ENCODE results near the gene RPS2. TPM values are rescaled to one million over a fixed set of nuclear protein-coding genes. Genes with fewer than 3 reads are reported as not detected.

The RPS2 gene
- total and polyA plus RNA-seq, 2 experiments from 2014 or later: 1,060 to 1,536 TPM

- H3K9ac ChIP-seq: peak overlapping the region; percentile 91
- peaks cover 17% of the 10 kb centered on the region for H3F3A ChIP-seq (ENCODE audit: insufficient read depth)
- peak; percentile 45 for DNase-seq
- peak overlapping the region; percentile 85 for H3K4me3 ChIP-seq
- no peaks in the 10 kb centered on the region for H3K36me3 ChIP-seq (ENCODE audit: low read depth)
- peak overlapping the region; percentile 93 for H3K27ac ChIP-seq
- H3K9me2 ChIP-seq (ENCODE audit: insufficient read depth): no peaks in the 10 kb centered on the region
- peaks cover 65% of the 10 kb centered on the region for H3K79me2 ChIP-seq (ENCODE audit: insufficient read depth)
- no peak for TF ChIP-seq EZH2phosphoT487 (IDR thresholded peaks at IDR 0.05; ENCODE audit: insufficient read depth, low read depth)
- TF ChIP-seq EZH2 (IDR thresholded peaks at IDR 0.05; ENCODE audit: insufficient read depth, poor library complexity, severe bottlenecking): no peak
- WGBS, 2 experiments (ENCODE audit: low coverage in 1 of 2, low lambda C conversion rate in 2 of 2, missing lambda C conversion rate in 2 of 2): 1% methylated on average over 14 to 49 of the region's 55 CpGs
- in situ Hi-C loops (cut with MboI): no loop called here
- H3K4me2 ChIP-seq (ENCODE audit: unreplicated experiment): peak overlapping the region; percentile 97
- peaks cover 18% of the 10 kb centered on the region for H3K4me1 ChIP-seq (ENCODE audit: insufficient read depth)
- peaks cover 11% of the 10 kb centered on the region; the same call in 1 of the 2 replicates for H4K20me1 ChIP-seq (ENCODE audit: insufficient read depth)
- H3K9me3 ChIP-seq (ENCODE audit: low read depth): no peaks in the 10 kb centered on the region
- H2AFZ ChIP-seq: 0 out of 2 replicates have a peak overlapping the region, but pooled peaks have one; percentile 2
- no peaks in the 10 kb centered on the region for H3K27me3 ChIP-seq (replicated peaks; ENCODE audit: insufficient read depth)
Observed at GRCh38 chr16:2009164-2009711, 44.6 kb upstream of the RPS2 start.

- Histone ChIP-seq H3K79me2 (ENCODE audit: insufficient read depth) (peaks cover 70% of the 10 kb centered on the region), H3K4me3 (peak overlapping the region; percentile 85), H3K9ac (peak overlapping the region; percentile 91), H3K4me2 (ENCODE audit: unreplicated experiment) (peak overlapping the region; percentile 97), H3K27me3 (replicated peaks; ENCODE audit: insufficient read depth) (no peaks in the 10 kb centered on the region), H3F3A (ENCODE audit: insufficient read depth) (peaks cover 17% of the 10 kb centered on the region), H3K9me3 (ENCODE audit: low read depth) (no peaks in the 10 kb centered on the region), H3K9me2 (ENCODE audit: insufficient read depth) (no peaks in the 10 kb centered on the region), H2AFZ (0 out of 2 replicates have a peak overlapping the region, but pooled peaks have one; percentile 2), H3K27ac (peak overlapping the region; percentile 93), H3K4me1 (ENCODE audit: insufficient read depth) (peaks cover 18% of the 10 kb centered on the region), H3K36me3 (ENCODE audit: low read depth) (no peaks in the 10 kb centered on the region), H4K20me1 (ENCODE audit: insufficient read depth) (peaks cover 11% of the 10 kb centered on the region; the same call in 1 of the 2 replicates)
- WGBS, 2 experiments (ENCODE audit: low coverage in 1 of 2, low lambda C conversion rate in 2 of 2, missing lambda C conversion rate in 2 of 2): 1% methylated on average over 23 of the region's 23 CpGs
- peak; percentile 84 for DNase-seq
- no peak for TF ChIP-seq EZH2phosphoT487 (IDR thresholded peaks at IDR 0.05; ENCODE audit: insufficient read depth, low read depth)
- TF ChIP-seq EZH2 (IDR thresholded peaks at IDR 0.05; ENCODE audit: insufficient read depth, poor library complexity, severe bottlenecking): no peak
- in situ Hi-C loops (cut with MboI): no loop called here
Observed at GRCh38 chr16:2008631-2009163, 44.1 kb upstream of the RPS2 start.

- peak overlapping the region; percentile 85 for H3K4me3 ChIP-seq
- WGBS, 2 experiments (ENCODE audit: low coverage in 1 of 2, low lambda C conversion rate in 2 of 2, missing lambda C conversion rate in 2 of 2): 5 to 8% methylated on average over 15 of the region's 15 CpGs
- in situ Hi-C loops (cut with MboI): no loop called here
Observed at GRCh38 chr16:2008009-2008526, 43.4 kb upstream of the RPS2 start.

GRCh38 chr16:2007081-2007836 lies 42.6 kb upstream of the RPS2 start:
- Histone ChIP-seq H3F3A (ENCODE audit: insufficient read depth) (peaks cover 17% of the 10 kb centered on the region), H3K9me3 (ENCODE audit: low read depth) (no peaks in the 10 kb centered on the region), H3K4me3 (peak overlapping the region; percentile 85), H3K4me2 (ENCODE audit: unreplicated experiment) (peak overlapping the region; percentile 97), H3K36me3 (ENCODE audit: low read depth) (no peaks in the 10 kb centered on the region; the same call in 1 of the 2 replicates), H3K27me3 (replicated peaks; ENCODE audit: insufficient read depth) (no peaks in the 10 kb centered on the region), H3K27ac (peak overlapping the region; percentile 93), H3K4me1 (ENCODE audit: insufficient read depth) (peaks cover 21% of the 10 kb centered on the region), H3K9ac (peak overlapping the region; percentile 91), H3K9me2 (ENCODE audit: insufficient read depth) (no peaks in the 10 kb centered on the region), H3K79me2 (ENCODE audit: insufficient read depth) (peaks cover 85% of the 10 kb centered on the region), H4K20me1 (ENCODE audit: insufficient read depth) (peaks cover 11% of the 10 kb centered on the region; the same call in 1 of the 2 replicates), H2AFZ (no peak overlapping the region)
- TF ChIP-seq EZH2 (IDR thresholded peaks at IDR 0.05; ENCODE audit: insufficient read depth, poor library complexity, severe bottlenecking): no peak
- no peak for TF ChIP-seq EZH2phosphoT487 (IDR thresholded peaks at IDR 0.05; ENCODE audit: insufficient read depth, low read depth)
- no peak for DNase-seq
- in situ Hi-C loops (cut with MboI): no loop called here
- WGBS, 2 experiments (ENCODE audit: low coverage in 1 of 2, low lambda C conversion rate in 2 of 2, missing lambda C conversion rate in 2 of 2): 58 to 64% methylated on average over 15 to 16 of the region's 16 CpGs

More at GRCh38 chr16:2008009-2008526, 43.4 kb upstream of the RPS2 start:
- TF ChIP-seq EZH2 (IDR thresholded peaks at IDR 0.05; ENCODE audit: insufficient read depth, poor library complexity, severe bottlenecking) (no peak), EZH2phosphoT487 (IDR thresholded peaks at IDR 0.05; ENCODE audit: insufficient read depth, low read depth) (no peak)
- Histone ChIP-seq H3K27ac (peak overlapping the region; percentile 93), H3K36me3 (ENCODE audit: low read depth) (no peaks in the 10 kb centered on the region), H3K79me2 (ENCODE audit: insufficient read depth) (peaks cover 77% of the 10 kb centered on the region), H3F3A (ENCODE audit: insufficient read depth) (peaks cover 17% of the 10 kb centered on the region), H3K9ac (peak overlapping the region; percentile 91), H3K9me3 (ENCODE audit: low read depth) (no peaks in the 10 kb centered on the region), H3K27me3 (replicated peaks; ENCODE audit: insufficient read depth) (no peaks in the 10 kb centered on the region), H4K20me1 (ENCODE audit: insufficient read depth) (peaks cover 11% of the 10 kb centered on the region; the same call in 1 of the 2 replicates), H3K9me2 (ENCODE audit: insufficient read depth) (no peaks in the 10 kb centered on the region), H3K4me2 (ENCODE audit: unreplicated experiment) (peak overlapping the region; percentile 97), H3K4me1 (ENCODE audit: insufficient read depth) (peaks cover 21% of the 10 kb centered on the region), H2AFZ (no peak overlapping the region)
- DNase-seq: peak; percentile 96

All from GM23248 (cell line).